NT2/D1 (cell line): Measurements from ENCODE around the gene ZBTB7B.

Experiments
- DNase-seq: peaks from one replicate; pipeline ENCODE4 v3.0.0-alpha.2; 2011; ENCODE audit warnings: low read depth, low spot score
- H3K27me3 ChIP-seq: 2 replicates; pipeline ENCODE4 v1.6.0; 2011; ENCODE audit warnings: mild to moderate bottlenecking; ENCODE audit not compliant: insufficient read length, insufficient read depth
- H3K36me3 ChIP-seq: 2 replicates; pipeline ENCODE4 v1.6.1; 2011; ENCODE audit warnings: mild to moderate bottlenecking, low read length, mixed read lengths; ENCODE audit not compliant: insufficient read depth, insufficient read length
- H3K4me1 ChIP-seq: 2 replicates; pipeline ENCODE4 v1.5.1; 2011; ENCODE audit not compliant: insufficient read depth, insufficient read length
- H3K4me3 ChIP-seq: 2 replicates; pipeline ENCODE4 v1.5.1; 2011; ENCODE audit warnings: low read depth; ENCODE audit not compliant: insufficient read length
- H3K9ac ChIP-seq: 2 replicates; pipeline ENCODE4 v1.6.0; 2011; ENCODE audit warnings: low read depth; ENCODE audit not compliant: insufficient read length
- H3K9me3 ChIP-seq: 2 replicates; pipeline ENCODE4 v1.5.1; 2011; ENCODE audit warnings: mild to moderate bottlenecking, low read length; ENCODE audit not compliant: insufficient read depth
- SUZ12 ChIP-seq: IDR thresholded peaks from 2 replicates; pipeline ENCODE4 v1.6.1; 2011; ENCODE audit not compliant: insufficient read length, insufficient read depth; ENCODE audit errors: extremely low read depth
- YY1 ChIP-seq: IDR thresholded peaks from 2 replicates; pipeline ENCODE4 v1.6.1; 2011; ENCODE audit not compliant: insufficient read length, insufficient read depth
- ZNF274 ChIP-seq: IDR thresholded peaks from 2 replicates; pipeline ENCODE4 v1.6.1; 2011; ENCODE audit warnings: mild to moderate bottlenecking, low read depth, low read length

The ZBTB7B gene

DNA sequence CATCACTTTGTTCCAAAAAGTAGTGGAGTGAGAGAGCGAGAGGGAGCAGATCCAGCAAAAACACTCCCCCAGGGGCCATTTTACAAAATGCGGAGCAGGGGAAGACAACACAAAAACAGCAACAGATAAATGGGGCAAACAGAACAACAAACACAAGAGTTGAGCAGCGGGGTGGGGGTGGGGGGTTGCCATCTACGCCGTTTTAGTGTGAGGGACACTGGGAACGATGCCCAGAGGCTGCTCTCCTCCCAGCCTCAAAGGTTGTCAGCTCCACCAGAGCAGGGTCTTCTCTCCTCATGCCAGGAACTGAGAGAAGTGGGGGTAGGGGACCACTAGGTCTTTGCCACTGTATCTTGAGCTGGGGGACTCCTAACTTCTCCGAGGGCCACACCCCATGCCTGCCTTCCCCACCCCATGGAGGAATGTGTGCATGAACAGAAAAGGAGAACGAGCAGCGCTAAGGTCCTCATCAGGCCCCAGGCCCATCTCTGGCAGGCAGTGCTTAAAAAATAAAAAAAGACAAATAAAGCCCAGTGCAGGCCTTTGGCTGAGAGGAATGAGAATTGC lies 45.4 kb upstream of the ZBTB7B start:
- TF ChIP-seq YY1 (no peak), SUZ12 (no peak), ZNF274 (no peak)
- H3K9ac ChIP-seq: peak overlapping the region; percentile 53

DNA sequence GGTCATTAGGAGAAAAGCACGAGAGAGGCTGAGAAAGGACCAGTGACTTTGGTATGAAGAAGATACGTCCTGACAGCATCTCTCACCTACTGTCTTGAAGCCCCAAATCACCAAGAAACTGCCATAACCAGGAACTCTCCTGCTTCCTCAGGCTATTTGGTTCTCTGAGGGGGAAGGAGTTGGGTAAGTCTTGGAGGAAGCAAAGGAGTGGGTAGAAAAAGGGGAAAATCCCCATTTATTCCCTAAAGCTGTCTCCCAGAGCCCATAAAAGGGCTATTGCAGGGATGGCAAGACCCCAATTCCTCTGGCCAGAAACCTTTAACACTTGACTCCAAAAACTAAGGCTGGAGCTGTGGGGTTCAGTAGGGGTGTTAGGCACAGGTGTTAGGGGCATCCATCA lies 44.6 kb upstream of the ZBTB7B start:
- H3K9me3 ChIP-seq: no peaks in the 10 kb centered on the region; the same call in 1 of the 2 replicates
- no peak for DNase-seq
- peak overlapping the region; percentile 53 for H3K9ac ChIP-seq
- H3K4me1 ChIP-seq: peaks cover 14% of the 10 kb centered on the region
- TF ChIP-seq YY1: no peak
- TF ChIP-seq SUZ12: no peak
- no peak for TF ChIP-seq ZNF274
- H3K4me3 ChIP-seq: no peak overlapping the region
- H3K27me3 ChIP-seq: no peaks in the 10 kb centered on the region
- H3K36me3 ChIP-seq: peaks cover 39% of the 10 kb centered on the region

More for the DNA sequence above, 45.4 kb upstream of the ZBTB7B start:
- no peak for DNase-seq
- Histone ChIP-seq H3K9me3 (no peaks in the 10 kb centered on the region; the same call in 1 of the 2 replicates), H3K4me1 (peaks cover 12% of the 10 kb centered on the region), H3K4me3 (no peak overlapping the region), H3K27me3 (no peaks in the 10 kb centered on the region), H3K36me3 (peaks cover 30% of the 10 kb centered on the region)

DNA sequence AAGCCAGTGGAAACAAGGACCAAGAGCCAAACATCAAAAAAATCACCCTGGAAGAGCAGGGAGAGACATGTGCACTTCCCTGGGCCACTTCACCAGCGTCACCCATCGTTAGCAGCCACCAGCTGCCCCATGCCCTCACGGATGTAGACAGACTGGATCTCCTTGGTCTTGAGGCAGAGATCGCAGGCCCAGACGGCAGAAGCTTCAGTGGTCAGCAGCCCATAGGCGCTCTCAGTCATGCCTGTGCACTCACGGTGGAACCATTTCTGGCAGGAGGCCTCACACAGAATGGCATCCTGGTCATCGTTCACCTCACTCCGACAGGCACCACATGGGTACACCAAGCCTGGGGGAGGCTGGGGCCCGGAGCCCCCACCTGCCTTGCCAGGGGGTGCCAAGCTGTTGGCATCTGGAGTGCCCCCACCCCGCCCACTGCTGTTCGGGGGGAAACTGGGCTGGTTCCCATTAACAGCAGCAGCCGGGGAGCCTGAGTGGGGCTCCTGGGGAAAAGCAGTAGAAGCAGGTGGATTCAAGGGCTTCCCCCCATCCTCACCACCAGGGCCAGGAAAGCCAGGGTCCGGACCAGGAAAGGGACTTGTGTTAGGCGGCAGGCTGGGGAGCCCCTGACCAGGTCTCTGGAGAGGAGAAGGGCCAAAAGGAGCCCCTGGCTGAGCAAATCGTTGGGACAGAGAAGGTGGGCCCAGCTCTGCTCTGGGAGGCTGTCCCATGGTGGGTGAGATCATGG lies 43.7 kb upstream of the ZBTB7B start:
- H3K9me3 ChIP-seq: no peaks in the 10 kb centered on the region; the same call in 1 of the 2 replicates
- H3K36me3 ChIP-seq: peaks cover 47% of the 10 kb centered on the region
- H3K4me3 ChIP-seq: no peak overlapping the region
- peaks cover 12% of the 10 kb centered on the region for H3K4me1 ChIP-seq
- TF ChIP-seq YY1: no peak
- no peak for TF ChIP-seq ZNF274
- no peak for TF ChIP-seq SUZ12
- no peak for DNase-seq
- no peaks in the 10 kb centered on the region for H3K27me3 ChIP-seq
- no peak overlapping the region for H3K9ac ChIP-seq

- Histone ChIP-seq H3K4me3 (no peak overlapping the region), H3K36me3 (peaks cover 53% of the 10 kb centered on the region), H3K9ac (no peak overlapping the region), H3K27me3 (no peaks in the 10 kb centered on the region), H3K9me3 (no peaks in the 10 kb centered on the region; the same call in 1 of the 2 replicates), H3K4me1 (peaks cover 9% of the 10 kb centered on the region)
- no peak for TF ChIP-seq SUZ12
- no peak for TF ChIP-seq YY1
- no peak for TF ChIP-seq ZNF274
- DNase-seq: no peak
Measured at GRCh38 chr1:154959426-154959780, 43.2 kb upstream of the ZBTB7B start.

- peak overlapping the region; percentile 98 for H3K9ac ChIP-seq
Measured at GRCh38 chr1:154960446-154961136, 42.0 kb upstream of the ZBTB7B start.

DNA sequence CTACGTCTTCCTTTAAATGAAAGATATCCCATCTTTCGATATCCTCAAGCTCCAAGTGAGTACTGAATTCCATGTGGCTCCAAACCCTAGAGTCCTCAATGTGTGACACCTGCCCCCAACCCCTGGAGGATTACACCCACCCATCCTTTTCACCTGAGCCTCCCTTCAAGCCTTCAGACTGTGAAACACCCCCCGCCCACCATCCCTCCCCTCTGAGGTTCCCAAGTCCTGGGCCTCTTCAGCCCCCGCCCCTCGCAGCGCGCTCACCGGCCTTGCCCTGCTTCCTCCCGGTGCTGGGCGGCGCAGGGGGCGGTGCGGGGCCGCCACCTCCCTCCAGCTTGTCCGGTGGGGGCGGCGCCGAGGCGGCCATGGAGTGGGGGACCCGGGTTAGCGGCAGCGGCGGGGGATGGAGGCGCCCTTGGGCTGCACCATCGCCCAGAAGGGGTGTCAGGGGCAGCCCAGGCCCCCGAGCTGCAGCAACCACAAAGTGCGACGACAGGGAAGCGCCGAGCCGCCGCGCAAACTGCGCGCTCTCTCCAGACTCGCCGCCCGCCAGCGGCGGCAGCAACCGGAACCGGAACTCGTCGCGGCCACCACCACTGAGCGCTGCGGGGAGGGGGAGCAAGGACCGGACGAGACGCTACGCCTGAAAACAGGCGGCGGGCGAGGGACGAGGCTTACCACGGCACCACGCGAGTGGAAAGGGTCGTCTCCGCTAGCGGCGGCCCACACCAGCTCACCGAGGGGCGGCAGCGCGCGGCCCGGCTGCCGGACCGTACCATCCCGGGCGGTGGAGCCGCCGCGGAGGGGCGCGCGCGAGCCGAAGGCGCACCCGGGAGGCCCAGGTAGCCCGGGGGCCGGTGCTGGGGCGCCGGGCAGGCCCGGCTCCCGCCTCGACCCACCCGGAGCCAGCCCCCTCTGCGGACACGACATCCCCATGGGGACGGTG lies 41.1 kb upstream of the ZBTB7B start, which contains the start of gene PYGO2:
Gene PYGO2 (minus strand): TSS at position 576 of the 949 bp plus-strand sequence. CDS start 206 bp downstream, at position 370.
- peak within 1 kb of the TSS; percentile 98 for H3K9ac ChIP-seq
- peaks cover 73% of the 10 kb centered on the region for H3K36me3 ChIP-seq
- TF ChIP-seq ZNF274 (no peak), YY1 (no peak), SUZ12 (no peak)
- H3K9me3 ChIP-seq: no peaks in the 10 kb centered on the region; the same call in 1 of the 2 replicates
- no peaks in the 10 kb centered on the region for H3K27me3 ChIP-seq
- H3K4me3 ChIP-seq: peak within 1 kb of the TSS; percentile 84
- DNase-seq: no peak
- H3K4me1 ChIP-seq: peaks cover 6% of the 10 kb centered on the region

More at GRCh38 chr1:154960446-154961136, 42.0 kb upstream of the ZBTB7B start:
- DNase-seq: no peak
- H3K4me1 ChIP-seq: peaks cover 6% of the 10 kb centered on the region
- TF ChIP-seq SUZ12: no peak
- TF ChIP-seq ZNF274: no peak
- TF ChIP-seq YY1: no peak
- no peaks in the 10 kb centered on the region; the same call in 1 of the 2 replicates for H3K9me3 ChIP-seq
- H3K27me3 ChIP-seq: no peaks in the 10 kb centered on the region
- H3K4me3 ChIP-seq: peak overlapping the region; percentile 84
- H3K36me3 ChIP-seq: peaks cover 64% of the 10 kb centered on the region
